ENCODE data around the gene IFFO2.

DNA sequence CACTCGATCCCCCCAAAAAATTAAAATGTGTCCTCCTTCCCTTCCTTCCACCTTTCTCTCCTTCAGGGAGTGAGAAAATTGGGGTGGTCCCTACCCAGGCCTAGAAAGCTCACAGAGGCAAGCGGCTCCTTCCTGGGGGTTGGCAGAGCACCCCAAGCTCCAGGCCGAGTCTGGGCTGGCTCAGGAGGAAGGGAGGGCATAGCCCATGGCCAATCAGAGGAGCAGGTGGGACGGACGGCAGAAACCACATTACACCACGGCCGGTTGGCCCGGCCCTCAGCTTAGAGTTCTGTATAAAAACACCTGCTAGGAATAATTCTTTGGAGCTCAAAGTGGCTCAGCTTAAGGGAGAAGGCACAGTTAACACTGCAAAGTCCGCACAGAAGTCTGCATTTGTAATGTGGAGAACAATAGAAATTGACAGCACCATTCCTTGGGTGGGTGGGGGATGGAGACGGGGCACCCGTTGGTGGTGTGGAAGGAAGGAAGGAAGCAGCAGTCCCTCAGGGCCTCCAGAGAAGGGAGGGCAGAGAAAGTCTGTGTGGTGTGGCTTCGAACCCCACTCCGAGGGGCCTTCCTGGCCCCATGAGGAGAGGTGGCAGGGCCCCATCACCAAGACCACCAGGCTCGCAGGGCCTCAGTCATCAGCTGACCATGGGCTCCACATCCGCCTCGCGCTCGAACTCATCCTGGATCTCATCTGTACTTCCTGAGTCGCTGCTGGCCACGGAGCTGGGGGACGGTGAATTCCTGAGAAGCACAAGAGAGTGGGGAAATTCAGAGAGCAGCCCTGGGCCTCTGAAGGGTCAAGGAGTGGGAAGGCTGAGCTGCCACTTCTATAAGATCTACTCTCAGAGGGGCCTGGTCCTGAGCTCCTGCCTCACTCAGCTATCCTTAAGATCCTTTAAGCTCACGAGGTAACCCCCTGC lies 48.3 kb downstream of the IFFO2 start:
- TF ChIP-seq, protein P1, sequence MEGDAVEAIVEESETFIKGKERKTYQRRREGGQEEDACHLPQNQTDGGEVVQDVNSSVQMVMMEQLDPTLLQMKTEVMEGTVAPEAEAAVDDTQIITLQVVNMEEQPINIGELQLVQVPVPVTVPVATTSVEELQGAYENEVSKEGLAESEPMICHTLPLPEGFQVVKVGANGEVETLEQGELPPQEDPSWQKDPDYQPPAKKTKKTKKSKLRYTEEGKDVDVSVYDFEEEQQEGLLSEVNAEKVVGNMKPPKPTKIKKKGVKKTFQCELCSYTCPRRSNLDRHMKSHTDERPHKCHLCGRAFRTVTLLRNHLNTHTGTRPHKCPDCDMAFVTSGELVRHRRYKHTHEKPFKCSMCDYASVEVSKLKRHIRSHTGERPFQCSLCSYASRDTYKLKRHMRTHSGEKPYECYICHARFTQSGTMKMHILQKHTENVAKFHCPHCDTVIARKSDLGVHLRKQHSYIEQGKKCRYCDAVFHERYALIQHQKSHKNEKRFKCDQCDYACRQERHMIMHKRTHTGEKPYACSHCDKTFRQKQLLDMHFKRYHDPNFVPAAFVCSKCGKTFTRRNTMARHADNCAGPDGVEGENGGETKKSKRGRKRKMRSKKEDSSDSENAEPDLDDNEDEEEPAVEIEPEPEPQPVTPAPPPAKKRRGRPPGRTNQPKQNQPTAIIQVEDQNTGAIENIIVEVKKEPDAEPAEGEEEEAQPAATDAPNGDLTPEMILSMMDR (IDR thresholded peaks at IDR 0.05) = no peak
- no peak for TF ChIP-seq POLR2A (IDR thresholded peaks at IDR 0.05)
